Thyroid gland (tissue), 4 donors: Measurements from ENCODE around the gene ERI2. TPM values are rescaled to one million over a fixed set of nuclear protein-coding genes. Genes with fewer than 3 reads are reported as not detected.

Experiments used
- DNase-seq, 2 donors: peaks; one replicate each; pipeline ENCODE4 v3.0.0-alpha.2; 2019
- H3K27ac ChIP-seq, 3 donors: fragments of 200-600 bp; sonication (generic); 1 replicate in 2 of 3; 2 replicates in 1 of 3; pipeline ENCODE4 v1.5.1; 2016 to 2019; ENCODE audit warnings: mild to moderate bottlenecking in 1 of 3, moderate library complexity in 1 of 3
- H3K27me3 ChIP-seq: fragments of 200-600 bp; sonication (generic); one replicate; pipeline ENCODE4 v1.5.1; 2019
- H3K36me3 ChIP-seq, 2 donors: fragments of 200-600 bp; sonication (generic); one replicate each; pipeline ENCODE4 v1.5.1; 2016 to 2019
- H3K4me1 ChIP-seq, 2 donors: fragments of 200-600 bp; sonication (generic); one replicate each; pipeline ENCODE4 v1.5.1; 2017 to 2019
- H3K4me3 ChIP-seq, 3 donors: fragments of 200-600 bp; sonication (generic); replicated peaks in 1 of 3; 1 replicate in 2 of 3; 2 replicates in 1 of 3; pipeline ENCODE4 v1.5.1; 2016; ENCODE audit warnings: mild to moderate bottlenecking in 1 of 3
- H3K9me3 ChIP-seq: fragments of 200-600 bp; sonication (generic); one replicate; pipeline ENCODE4 v1.5.1; 2017
- CTCF ChIP-seq, 6 experiments: fragments of 200-600 bp in 3 of 6; fragments of 450-650 bp in 3 of 6; sonication (generic) in 3 of 6; IDR thresholded peaks; one replicate each; pipeline ENCODE4 v1.5.1; 2016 to 2019; ENCODE audit warnings: antibody characterized with exemption in 6 of 6, mild to moderate bottlenecking in 2 of 6, inconsistent platforms in 1 of 6, moderate library complexity in 1 of 6
- POLR2A ChIP-seq, 2 donors: fragments of 450-650 bp; IDR thresholded peaks; one replicate each; pipeline ENCODE4 v1.6.1; 2017; ENCODE audit warnings: antibody characterized with exemption in 2 of 2, mild to moderate bottlenecking in 2 of 2, moderate library complexity in 1 of 2
- WGBS, 2 donors: methylation state at CpG; one replicate each; pipeline ENCODE4 v1.1.5; 2017; 5-methylcytosine and 5-hydroxymethylcytosine counted together
- intact Hi-C: fragments of 100-400 bp; cut with DNase I; formaldehyde crosslinking; loops from one replicate; pipeline ENCODE4 v1.15.1; 2023
- total RNA-seq, 4 donors: library from RNA; depleted of rRNA; stranded (reverse); fragments of >200 nt; gene quantifications; one replicate each; pipeline ENCODE4 v1.2.3, GENCODE V29; 2016

The ERI2 gene
- total RNA-seq, 4 donors from 2014 or later: 22.2 to 31.4 (median 25.3) TPM

GRCh38 chr16:20851601-20852000, 45.3 kb upstream of the ERI2 start:
- Histone ChIP-seq H3K27me3 (no peaks in the 10 kb centered on the region), H3K9me3 (no peaks in the 10 kb centered on the region), H3K27ac (peak overlapping the region; percentile 75 to 83 (median 75)), H3K4me1 (peaks cover 37 to 41% of the 10 kb centered on the region in 2 donors), H3K4me3 (no peak overlapping the region), H3K36me3 (no peaks in the 10 kb centered on the region)
- 10 to 13% methylated on average over 2 of the region's 2 CpGs for WGBS, 2 donors
- intact Hi-C loops: loop anchor here (10.0 kb wide), 1 partner anchor 53 kb away; the partner anchor contains the start of genes DCUN1D3 and LYRM1
- TF ChIP-seq POLR2A (IDR thresholded peaks at IDR 0.05) (peak in 1 of 2 donors; percentile 49), CTCF (IDR thresholded peaks at IDR 0.05) (peak in 1 of 6 experiments; percentile 10)
- DNase-seq: peak; percentile 88 to 90

- H3K4me1 ChIP-seq: peaks cover 37 to 41% of the 10 kb centered on the region in 2 donors
- H3K27me3 ChIP-seq: no peaks in the 10 kb centered on the region
- TF ChIP-seq CTCF (IDR thresholded peaks at IDR 0.05) (no peak), POLR2A (IDR thresholded peaks at IDR 0.05) (no peak)
- peak overlapping the region; percentile 75 to 83 (median 75) for H3K27ac ChIP-seq
- no peaks in the 10 kb centered on the region for H3K9me3 ChIP-seq
- intact Hi-C loops: loop anchor here (10.0 kb wide), 1 partner anchor 54 kb away; the partner anchor contains the start of genes DCUN1D3 and LYRM1
- WGBS, 2 donors: 55 to 72% methylated on average over 3 of the region's 3 CpGs
- peak; percentile 47 to 55 for DNase-seq
- no peak overlapping the region for H3K4me3 ChIP-seq
- H3K36me3 ChIP-seq: no peaks in the 10 kb centered on the region
These were observed 44.7 kb upstream of the ERI2 start for GRCh38 chr16:20850981-20851380.

- TF ChIP-seq CTCF (IDR thresholded peaks at IDR 0.05): peak; percentile 90 to 98 (median 96)
- no peak for TF ChIP-seq POLR2A (IDR thresholded peaks at IDR 0.05)
- no peaks in the 10 kb centered on the region for H3K9me3 ChIP-seq
- WGBS, 2 donors: 49 to 52% methylated on average over 6 of the region's 6 CpGs
- DNase-seq: peak; percentile 75 to 81
- intact Hi-C loops: loop anchor here (5.0 to 10.0 kb wide), 3 partner anchors 55 to 238 kb away; partner anchors contain the start of genes DCUN1D3 and LYRM1
- peaks cover 37 to 41% of the 10 kb centered on the region in 2 donors for H3K4me1 ChIP-seq
- H3K4me3 ChIP-seq: no peak overlapping the region
- no peaks in the 10 kb centered on the region for H3K36me3 ChIP-seq
- no peaks in the 10 kb centered on the region for H3K27me3 ChIP-seq
- peak overlapping the region in 2 of 3 donors; percentile 75 to 83 for H3K27ac ChIP-seq
These were observed 43.5 kb upstream of the ERI2 start for GRCh38 chr16:20849589-20850390.

GRCh38 chr16:20847550-20847949, 41.3 kb upstream of the ERI2 start:
- 92 to 96% methylated on average over 2 of the region's 2 CpGs for WGBS, 2 donors

More at GRCh38 chr16:20847550-20847949, 41.3 kb upstream of the ERI2 start:
- no peak overlapping the region for H3K27ac ChIP-seq
- no peaks in the 10 kb centered on the region for H3K27me3 ChIP-seq
- TF ChIP-seq POLR2A (IDR thresholded peaks at IDR 0.05) (no peak), CTCF (IDR thresholded peaks at IDR 0.05) (no peak)
- peaks cover 26 to 30% of the 10 kb centered on the region in 2 donors for H3K4me1 ChIP-seq
- no peak overlapping the region for H3K4me3 ChIP-seq
- intact Hi-C loops: loop anchor here (5.0 to 10.0 kb wide), 2 partner anchors 147 to 240 kb away; no protein-coding TSS in a partner anchor
- no peaks in the 10 kb centered on the region for H3K9me3 ChIP-seq
- no peak for DNase-seq
- no peaks in the 10 kb centered on the region for H3K36me3 ChIP-seq
